ENCODE results near the gene STARD5.

STARD5 gene

DNA sequence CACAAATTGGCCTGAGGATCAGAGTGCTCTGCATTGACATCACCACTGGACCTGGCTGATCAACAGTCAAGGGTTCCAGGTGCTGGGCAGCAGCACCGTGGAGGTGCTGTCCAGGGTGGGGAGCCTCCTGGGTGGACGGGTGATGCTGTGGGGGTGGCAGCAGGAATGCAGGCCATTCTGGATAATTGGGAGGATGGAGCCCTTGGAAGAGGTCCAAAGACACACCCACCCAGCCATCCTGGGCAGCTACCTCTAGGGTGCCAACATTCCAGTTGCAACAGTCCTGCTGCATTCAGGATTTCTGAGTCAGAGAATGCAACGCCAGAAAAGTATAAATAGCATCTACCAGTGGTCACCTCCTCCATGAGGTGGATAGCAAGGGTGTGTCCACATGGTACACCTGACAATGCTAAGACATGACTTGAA, 26.8 kb downstream of the STARD5 start:
- H3F3A ChIP-seq (ENCODE audit: low read depth): peaks cover 14% of the 10 kb centered on the region
- no peak overlapping the region for H2AFZ ChIP-seq (ENCODE audit: low read length)
- H3K9me3 ChIP-seq (ENCODE audit: insufficient read depth, low read depth, low read length): no peaks in the 10 kb centered on the region
- peaks cover 11% of the 10 kb centered on the region; the same call in 1 of the 2 replicates for H3K36me3 ChIP-seq (ENCODE audit: insufficient read depth, low read length)
- H3K27me3 ChIP-seq (ENCODE audit: insufficient read depth, low read length, poor library complexity, severe bottlenecking): no peaks in the 10 kb centered on the region
- TF ChIP-seq EZH2phosphoT487 (IDR thresholded peaks at IDR 0.05; ENCODE audit: borderline replicate concordance): no peak
- TF ChIP-seq, protein P1, sequence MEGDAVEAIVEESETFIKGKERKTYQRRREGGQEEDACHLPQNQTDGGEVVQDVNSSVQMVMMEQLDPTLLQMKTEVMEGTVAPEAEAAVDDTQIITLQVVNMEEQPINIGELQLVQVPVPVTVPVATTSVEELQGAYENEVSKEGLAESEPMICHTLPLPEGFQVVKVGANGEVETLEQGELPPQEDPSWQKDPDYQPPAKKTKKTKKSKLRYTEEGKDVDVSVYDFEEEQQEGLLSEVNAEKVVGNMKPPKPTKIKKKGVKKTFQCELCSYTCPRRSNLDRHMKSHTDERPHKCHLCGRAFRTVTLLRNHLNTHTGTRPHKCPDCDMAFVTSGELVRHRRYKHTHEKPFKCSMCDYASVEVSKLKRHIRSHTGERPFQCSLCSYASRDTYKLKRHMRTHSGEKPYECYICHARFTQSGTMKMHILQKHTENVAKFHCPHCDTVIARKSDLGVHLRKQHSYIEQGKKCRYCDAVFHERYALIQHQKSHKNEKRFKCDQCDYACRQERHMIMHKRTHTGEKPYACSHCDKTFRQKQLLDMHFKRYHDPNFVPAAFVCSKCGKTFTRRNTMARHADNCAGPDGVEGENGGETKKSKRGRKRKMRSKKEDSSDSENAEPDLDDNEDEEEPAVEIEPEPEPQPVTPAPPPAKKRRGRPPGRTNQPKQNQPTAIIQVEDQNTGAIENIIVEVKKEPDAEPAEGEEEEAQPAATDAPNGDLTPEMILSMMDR (conservative IDR thresholded peaks at IDR 0.05; ENCODE audit: low read length): no peak; the same call in 1 of the 2 replicates
- peak overlapping the region; percentile 92 for H3K4me2 ChIP-seq (ENCODE audit: low read depth, low read length, poor library complexity, severe bottlenecking)
- no peaks in the 10 kb centered on the region for H3K9me2 ChIP-seq (replicated peaks; ENCODE audit: low read depth, low read length)
- H4K20me1 ChIP-seq (ENCODE audit: insufficient read depth, low read length, poor library complexity, severe bottlenecking): peaks cover 29% of the 10 kb centered on the region
- H3K4me1 ChIP-seq (ENCODE audit: insufficient read depth, low read length, poor library complexity, severe bottlenecking): peaks cover 88% of the 10 kb centered on the region
- H3K9ac ChIP-seq (ENCODE audit: low read depth, low read length, poor library complexity, severe bottlenecking): peak overlapping the region; percentile 84
- H3K79me2 ChIP-seq (ENCODE audit: insufficient read depth, low read length): peaks cover 73% of the 10 kb centered on the region
- peak overlapping the region; percentile 80 for H3K4me3 ChIP-seq (ENCODE audit: low read length, poor library complexity, severe bottlenecking)

DNA sequence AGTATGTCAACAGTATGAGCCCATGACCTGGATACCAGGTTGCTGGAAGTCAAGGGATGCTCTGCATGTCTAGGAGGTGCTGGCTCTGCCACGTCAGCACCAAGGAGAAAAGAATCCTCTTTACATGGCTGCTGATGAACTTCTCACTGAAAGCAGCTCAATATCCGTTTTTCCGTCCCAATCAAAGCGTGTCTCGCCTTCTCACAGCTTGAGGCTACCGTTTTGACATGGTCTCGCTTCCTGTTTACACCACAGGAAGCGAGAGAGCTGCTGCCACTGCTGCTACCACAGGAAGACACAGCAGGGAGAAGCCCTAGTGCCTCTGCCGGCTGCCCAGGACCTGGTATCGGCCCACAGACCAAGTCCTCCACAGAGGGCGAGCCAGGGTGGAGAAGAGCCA, 27.3 kb downstream of the STARD5 start:
- Histone ChIP-seq H3K27me3 (ENCODE audit: insufficient read depth, low read length, poor library complexity, severe bottlenecking) (no peaks in the 10 kb centered on the region), H3K4me3 (ENCODE audit: low read length, poor library complexity, severe bottlenecking) (peak overlapping the region; percentile 80), H3K36me3 (ENCODE audit: insufficient read depth, low read length) (peaks cover 6% of the 10 kb centered on the region; the same call in 1 of the 2 replicates), H3K4me2 (ENCODE audit: low read depth, low read length, poor library complexity, severe bottlenecking) (peak overlapping the region; percentile 92), H3K9me2 (replicated peaks; ENCODE audit: low read depth, low read length) (no peaks in the 10 kb centered on the region), H3K79me2 (ENCODE audit: insufficient read depth, low read length) (peaks cover 68% of the 10 kb centered on the region), H3K4me1 (ENCODE audit: insufficient read depth, low read length, poor library complexity, severe bottlenecking) (peaks cover 88% of the 10 kb centered on the region), H2AFZ (ENCODE audit: low read length) (no peak overlapping the region), H4K20me1 (ENCODE audit: insufficient read depth, low read length, poor library complexity, severe bottlenecking) (peaks cover 24% of the 10 kb centered on the region), H3F3A (ENCODE audit: low read depth) (peaks cover 14% of the 10 kb centered on the region), H3K9me3 (ENCODE audit: insufficient read depth, low read depth, low read length) (no peaks in the 10 kb centered on the region), H3K9ac (ENCODE audit: low read depth, low read length, poor library complexity, severe bottlenecking) (peak overlapping the region; percentile 84)
- TF ChIP-seq, protein P1 (conservative IDR thresholded peaks at IDR 0.05; ENCODE audit: low read length): no peak; the same call in 1 of the 2 replicates
- no peak for TF ChIP-seq EZH2phosphoT487 (IDR thresholded peaks at IDR 0.05; ENCODE audit: borderline replicate concordance)

DNA sequence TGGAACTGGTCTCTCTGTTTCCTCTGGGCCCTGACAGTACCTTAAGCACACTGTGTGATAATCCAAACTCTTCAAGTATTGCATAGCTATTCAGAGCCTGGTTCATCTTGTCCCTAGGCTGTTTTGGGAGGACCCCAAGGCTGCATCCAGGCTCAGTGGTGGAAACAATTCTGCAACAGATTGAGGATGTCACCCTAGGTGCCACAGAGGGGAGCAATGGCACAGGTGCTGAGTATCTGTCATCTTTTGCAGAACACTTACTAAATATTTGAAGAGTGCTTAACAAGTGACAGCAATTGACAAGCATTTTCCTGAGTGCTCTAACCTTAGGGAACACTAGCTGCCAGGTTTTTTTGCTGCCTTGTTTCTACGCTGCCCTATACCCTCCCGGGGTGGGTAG, 27.8 kb downstream of the STARD5 start:
- Histone ChIP-seq H3F3A (ENCODE audit: low read depth) (peaks cover 14% of the 10 kb centered on the region), H3K4me1 (ENCODE audit: insufficient read depth, low read length, poor library complexity, severe bottlenecking) (peaks cover 88% of the 10 kb centered on the region), H3K4me2 (ENCODE audit: low read depth, low read length, poor library complexity, severe bottlenecking) (peak overlapping the region; percentile 92), H3K9me2 (replicated peaks; ENCODE audit: low read depth, low read length) (no peaks in the 10 kb centered on the region), H3K4me3 (ENCODE audit: low read length, poor library complexity, severe bottlenecking) (peak overlapping the region; percentile 80), H4K20me1 (ENCODE audit: insufficient read depth, low read length, poor library complexity, severe bottlenecking) (peaks cover 23% of the 10 kb centered on the region), H3K27me3 (ENCODE audit: insufficient read depth, low read length, poor library complexity, severe bottlenecking) (no peaks in the 10 kb centered on the region), H2AFZ (ENCODE audit: low read length) (no peak overlapping the region), H3K36me3 (ENCODE audit: insufficient read depth, low read length) (peaks cover 1% of the 10 kb centered on the region; the same call in 1 of the 2 replicates), H3K79me2 (ENCODE audit: insufficient read depth, low read length) (peaks cover 64% of the 10 kb centered on the region), H3K9me3 (ENCODE audit: insufficient read depth, low read depth, low read length) (no peaks in the 10 kb centered on the region), H3K9ac (ENCODE audit: low read depth, low read length, poor library complexity, severe bottlenecking) (peak overlapping the region; percentile 84)
- TF ChIP-seq, protein P1 (conservative IDR thresholded peaks at IDR 0.05; ENCODE audit: low read length): no peak
- TF ChIP-seq EZH2phosphoT487 (IDR thresholded peaks at IDR 0.05; ENCODE audit: borderline replicate concordance): no peak
